Activated CD4-positive, alpha-beta T cell treated with anti-CD3 and anti-CD28 coated beads, Interleukin-2, amount 10 ng/mL, durations not matched to agents 24 days and 14 days (primary cell): ENCODE measurements around the gene BEND5. TPM values are rescaled to one million over a fixed set of nuclear protein-coding genes. Genes with fewer than 3 reads are reported as not detected.

ENCODE experiments used
- DNase-seq: peaks from one replicate; pipeline ENCODE4 v3.0.0; 2022
- H3K27ac Mint-ChIP-seq: one replicate; pipeline ENCODE4 v1.8.0; 2022; ENCODE audit warnings: mild to moderate bottlenecking, mixed read lengths
- H3K27me3 Mint-ChIP-seq: one replicate; pipeline ENCODE4 v1.8.0; 2022; ENCODE audit warnings: mixed read lengths
- H3K36me3 Mint-ChIP-seq: one replicate; pipeline ENCODE4 v1.8.0; 2022; ENCODE audit warnings: low read depth, mild to moderate bottlenecking, mixed read lengths
- H3K4me1 Mint-ChIP-seq: one replicate; pipeline ENCODE4 v1.8.0; 2021; ENCODE audit warnings: mixed read lengths
- H3K4me3 Mint-ChIP-seq: one replicate; pipeline ENCODE4 v1.8.0; 2022; ENCODE audit warnings: mild to moderate bottlenecking, moderate library complexity, mixed read lengths
- H3K9me3 Mint-ChIP-seq: one replicate; pipeline ENCODE4 v1.8.0; 2021; ENCODE audit warnings: mixed read lengths
- intact Hi-C: fragments of 100-400 bp; cut with micrococcal nuclease; formaldehyde crosslinking; loops from one replicate; pipeline ENCODE4 v1.15.1; 2023
- total RNA-seq: library from RNA; stranded (reverse); gene quantifications from 2 replicates; pipeline ENCODE4 v1.2.3, GENCODE V29; 2022

The BEND5 gene
- total RNA-seq, 1 donor from 2014 or later: 11.5 TPM

GRCh38 chr1:48693674-48694320 lies 82.9 kb downstream of the BEND5 start:
- Mint-ChIP-seq H3K4me3 (no peak overlapping the region), H3K27ac (no peak overlapping the region), H3K36me3 (no peaks in the 10 kb centered on the region), H3K4me1 (no peaks in the 10 kb centered on the region), H3K9me3 (no peaks in the 10 kb centered on the region), H3K27me3 (peaks cover 2% of the 10 kb centered on the region)
- intact Hi-C loops: no loop called here
- no peak for DNase-seq

DNA sequence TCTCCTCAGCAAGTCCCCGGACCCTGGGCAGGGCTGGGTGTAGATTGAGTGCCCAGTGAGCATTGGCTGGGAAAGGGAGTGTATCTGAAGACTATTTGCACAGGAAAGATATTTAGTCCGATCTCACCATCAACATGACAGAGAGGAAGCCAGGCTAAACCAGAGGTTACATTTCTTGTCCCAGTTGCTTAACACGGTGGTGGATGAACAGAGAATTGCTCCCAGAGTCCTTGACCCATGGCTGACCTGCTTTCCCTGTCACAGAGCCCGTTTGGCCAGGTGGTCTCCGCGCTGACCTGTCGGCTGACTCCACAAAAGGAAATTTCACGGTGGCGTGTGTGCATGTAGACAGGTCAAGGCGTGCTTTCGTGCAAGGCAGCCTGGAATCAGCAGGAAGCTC lies 83.5 kb downstream of the BEND5 start:
- intact Hi-C loops: no loop called here
- no peak overlapping the region for H3K27ac Mint-ChIP-seq

DNA sequence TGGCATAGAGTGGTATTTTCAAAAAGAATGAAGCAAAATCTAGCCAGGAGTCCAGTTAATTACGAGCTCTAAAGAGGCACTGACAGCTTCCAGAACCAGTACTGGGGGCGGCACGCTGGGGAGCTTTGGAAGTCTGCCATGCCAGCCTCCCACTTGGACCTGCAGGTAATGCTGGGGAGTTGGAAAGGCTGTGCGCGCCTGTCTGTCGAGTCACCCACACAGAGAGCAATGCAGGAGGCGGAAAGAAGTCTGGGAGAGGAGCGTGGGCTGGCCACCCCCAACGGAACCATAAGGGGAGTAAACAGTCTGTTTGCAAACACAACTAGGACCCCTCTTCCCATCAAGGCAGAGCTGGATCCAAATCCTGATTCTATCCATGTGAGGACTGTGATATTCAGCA lies 84.5 kb downstream of the BEND5 start:
- Mint-ChIP-seq H3K27ac (no peak overlapping the region), H3K27me3 (no peaks in the 10 kb centered on the region), H3K4me1 (no peaks in the 10 kb centered on the region), H3K36me3 (no peaks in the 10 kb centered on the region), H3K9me3 (no peaks in the 10 kb centered on the region), H3K4me3 (no peak overlapping the region)
- DNase-seq: no peak
- intact Hi-C loops: no loop called here

More for the DNA sequence above, 83.5 kb downstream of the BEND5 start:
- no peak overlapping the region for H3K4me3 Mint-ChIP-seq
- no peaks in the 10 kb centered on the region for H3K36me3 Mint-ChIP-seq
- peaks cover 2% of the 10 kb centered on the region for H3K27me3 Mint-ChIP-seq
- no peaks in the 10 kb centered on the region for H3K9me3 Mint-ChIP-seq
- no peaks in the 10 kb centered on the region for H3K4me1 Mint-ChIP-seq
- no peak for DNase-seq

- DNase-seq: no peak
- no peaks in the 10 kb centered on the region for H3K9me3 Mint-ChIP-seq
- intact Hi-C loops: no loop called here
- H3K27ac Mint-ChIP-seq: no peak overlapping the region
- H3K4me3 Mint-ChIP-seq: no peak overlapping the region
- no peaks in the 10 kb centered on the region for H3K27me3 Mint-ChIP-seq
- H3K36me3 Mint-ChIP-seq: no peaks in the 10 kb centered on the region
- H3K4me1 Mint-ChIP-seq: no peaks in the 10 kb centered on the region
Measured at GRCh38 chr1:48691429-48692001, 85.2 kb downstream of the BEND5 start.

DNA sequence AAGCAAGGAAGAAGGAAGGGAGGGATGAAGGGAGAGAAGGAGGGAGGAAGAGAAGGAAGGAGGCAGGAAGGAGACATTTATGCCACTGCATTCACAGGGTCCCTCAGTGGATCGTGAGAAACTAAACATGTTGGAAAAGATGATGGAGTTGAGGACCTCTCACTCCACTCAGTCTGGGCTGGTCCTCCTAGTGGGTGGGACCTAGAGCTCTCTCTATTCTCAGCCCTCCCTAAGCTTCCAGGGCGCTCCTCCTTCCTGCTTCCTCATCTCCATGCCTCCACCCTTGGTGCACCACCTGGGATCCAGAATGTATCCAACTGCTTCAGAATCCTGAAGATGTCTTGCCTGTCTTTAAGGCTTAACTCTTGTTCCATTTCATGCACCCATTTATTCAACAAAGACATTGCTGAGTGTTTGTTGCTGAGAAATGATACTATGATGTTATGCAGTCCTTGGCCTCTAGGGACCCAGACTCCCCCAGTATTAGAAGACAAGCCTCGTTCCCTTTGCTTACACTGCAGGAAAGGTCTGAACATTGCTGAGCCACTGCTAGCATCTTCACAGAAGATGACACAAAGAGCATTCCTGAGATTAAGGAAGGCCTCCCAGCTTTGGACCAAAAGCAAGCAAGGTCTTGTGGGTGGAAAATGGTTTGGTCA lies 88.5 kb downstream of the BEND5 start:
- Mint-ChIP-seq H3K4me3 (no peak overlapping the region), H3K9me3 (no peaks in the 10 kb centered on the region), H3K27me3 (no peaks in the 10 kb centered on the region), H3K27ac (no peak overlapping the region), H3K36me3 (no peaks in the 10 kb centered on the region), H3K4me1 (no peaks in the 10 kb centered on the region)
- intact Hi-C loops: no loop called here
- DNase-seq: no peak

DNA sequence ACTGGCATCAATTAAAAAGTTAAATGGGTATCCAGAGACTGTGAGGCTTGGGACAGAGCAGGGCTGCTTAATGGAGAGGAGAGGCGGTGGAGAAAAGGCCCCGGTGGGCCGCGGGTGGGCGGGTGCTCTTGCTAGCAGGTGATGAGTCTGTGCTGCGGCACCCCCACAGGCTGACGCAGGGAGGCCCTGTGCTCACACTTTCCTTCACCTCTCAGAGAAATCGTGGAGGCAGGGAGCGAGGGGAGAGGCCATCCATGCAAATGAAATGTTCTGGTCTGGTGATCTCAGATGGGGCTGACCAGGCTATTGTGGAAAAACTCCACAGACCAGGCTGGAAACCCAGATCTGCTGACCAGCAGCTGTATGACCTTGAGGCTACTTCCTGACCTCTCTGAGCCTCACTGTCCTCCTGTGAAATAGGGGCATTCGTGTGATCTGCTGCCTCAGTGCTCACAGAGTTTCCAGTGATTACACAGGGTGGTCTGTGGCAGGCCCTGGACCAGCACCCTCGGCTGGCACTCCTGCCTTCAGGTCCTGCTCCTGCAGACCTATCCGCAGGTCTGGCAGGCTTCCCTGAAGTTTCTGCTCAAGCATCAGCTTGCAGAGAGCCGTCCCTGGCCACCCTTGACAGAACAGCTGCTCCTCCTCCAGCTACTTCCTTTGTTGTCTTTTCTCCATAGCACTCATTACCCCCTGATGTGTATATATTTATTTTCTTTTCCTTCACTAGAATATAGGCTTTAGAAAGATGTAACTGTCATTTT lies 89.2 kb downstream of the BEND5 start:
- no peak for DNase-seq
- intact Hi-C loops: no loop called here
- Mint-ChIP-seq H3K9me3 (no peaks in the 10 kb centered on the region), H3K27me3 (no peaks in the 10 kb centered on the region), H3K4me3 (no peak overlapping the region), H3K36me3 (no peaks in the 10 kb centered on the region), H3K27ac (no peak overlapping the region), H3K4me1 (no peaks in the 10 kb centered on the region)

DNA sequence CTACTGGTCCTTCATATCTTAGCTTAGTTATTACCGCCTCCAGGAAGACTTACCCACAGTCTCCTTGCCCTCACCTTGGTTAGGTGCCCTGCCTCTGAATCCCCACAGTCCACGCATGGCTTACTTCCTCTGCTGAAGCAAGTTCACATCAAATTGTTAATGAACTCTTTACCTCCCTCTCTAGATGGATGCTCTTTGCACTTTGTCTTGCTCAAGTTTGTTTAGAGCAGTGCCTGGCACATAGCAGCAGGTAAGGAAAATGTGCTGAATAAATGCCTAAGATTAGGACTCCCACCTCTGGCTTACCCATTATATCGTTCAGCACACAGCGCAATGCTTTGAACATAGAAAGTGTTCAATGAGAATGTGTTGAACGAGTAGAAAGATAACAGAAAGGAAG lies 90.5 kb downstream of the BEND5 start:
- Mint-ChIP-seq H3K4me1 (no peaks in the 10 kb centered on the region), H3K4me3 (no peak overlapping the region), H3K27me3 (no peaks in the 10 kb centered on the region), H3K27ac (no peak overlapping the region), H3K9me3 (no peaks in the 10 kb centered on the region), H3K36me3 (no peaks in the 10 kb centered on the region)
- intact Hi-C loops: no loop called here
- DNase-seq: no peak

DNA sequence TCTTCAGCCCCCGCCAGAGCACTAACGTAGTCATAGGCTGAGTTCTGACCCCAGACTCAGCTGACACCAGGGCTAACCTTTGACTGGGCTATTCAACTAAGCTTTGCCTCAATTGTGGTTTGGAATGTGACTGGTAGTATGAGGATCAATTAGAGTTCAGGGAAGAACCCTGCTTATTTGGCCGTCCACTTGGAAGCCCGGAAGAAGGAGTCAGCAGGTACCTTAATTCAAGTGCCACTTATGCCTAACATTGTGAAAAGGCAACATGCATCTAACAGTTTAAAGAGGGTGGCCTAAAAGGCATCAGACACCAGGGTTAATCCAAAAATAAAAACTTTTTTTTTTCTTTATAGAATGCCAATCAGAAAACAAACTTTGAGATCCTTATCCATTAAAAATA lies 92.3 kb downstream of the BEND5 start:
- Mint-ChIP-seq H3K27ac (no peak overlapping the region), H3K9me3 (no peaks in the 10 kb centered on the region), H3K27me3 (no peaks in the 10 kb centered on the region), H3K4me3 (no peak overlapping the region), H3K4me1 (no peaks in the 10 kb centered on the region), H3K36me3 (no peaks in the 10 kb centered on the region)
- no peak for DNase-seq
- intact Hi-C loops: no loop called here

GRCh38 chr1:48683839-48684238 lies 92.9 kb downstream of the BEND5 start:
- no peaks in the 10 kb centered on the region for H3K9me3 Mint-ChIP-seq
- H3K4me3 Mint-ChIP-seq: no peak overlapping the region
- H3K27ac Mint-ChIP-seq: no peak overlapping the region
- no peak for DNase-seq
- no peaks in the 10 kb centered on the region for H3K27me3 Mint-ChIP-seq
- H3K36me3 Mint-ChIP-seq: no peaks in the 10 kb centered on the region
- H3K4me1 Mint-ChIP-seq: no peaks in the 10 kb centered on the region
- intact Hi-C loops: no loop called here

DNA sequence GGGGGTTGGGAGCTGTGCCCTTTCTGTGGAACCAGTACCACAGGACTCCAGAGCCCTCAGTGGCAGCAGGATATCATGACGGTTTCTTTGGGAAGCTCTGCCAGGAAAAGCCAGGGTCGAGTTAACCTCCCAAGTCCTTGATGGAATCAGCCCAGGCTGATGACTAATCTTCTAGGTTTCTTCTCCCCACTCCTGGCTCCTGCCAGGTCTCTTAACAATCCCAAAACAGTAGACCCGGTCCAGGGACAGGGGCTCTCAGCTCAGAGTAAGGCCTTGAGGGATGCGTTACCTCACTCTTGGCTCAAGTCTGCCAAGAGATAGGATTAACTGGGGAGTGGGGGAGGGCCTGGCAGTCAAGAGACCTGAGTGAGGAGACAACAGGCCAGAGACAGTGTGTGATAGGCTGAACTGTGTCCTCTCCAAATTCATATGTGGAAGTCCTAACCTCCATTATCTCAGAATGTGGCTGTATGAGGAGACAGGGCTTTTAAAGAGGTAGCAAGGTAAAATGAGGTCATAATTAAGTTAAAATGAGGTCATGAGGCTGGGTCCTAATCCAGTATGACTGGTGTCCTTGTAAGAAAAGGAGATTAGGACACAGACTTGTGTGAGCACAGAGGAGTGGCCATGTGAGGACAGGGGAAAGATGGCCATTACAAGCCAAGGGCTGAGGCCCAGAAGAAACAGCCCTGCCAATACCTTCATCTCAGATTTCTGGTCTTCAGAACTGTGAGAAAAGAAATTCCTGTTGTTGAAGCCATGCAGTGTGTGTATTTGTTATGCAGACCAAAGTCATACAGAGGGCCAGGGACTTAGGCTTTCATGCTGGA lies 95.0 kb downstream of the BEND5 start:
- no peaks in the 10 kb centered on the region for H3K36me3 Mint-ChIP-seq
- H3K4me3 Mint-ChIP-seq: no peak overlapping the region
- intact Hi-C loops: no loop called here
- no peak for DNase-seq
- peaks cover 1% of the 10 kb centered on the region for H3K27me3 Mint-ChIP-seq
- no peaks in the 10 kb centered on the region for H3K9me3 Mint-ChIP-seq
- peaks cover 2% of the 10 kb centered on the region for H3K4me1 Mint-ChIP-seq
- H3K27ac Mint-ChIP-seq: no peak overlapping the region

DNA sequence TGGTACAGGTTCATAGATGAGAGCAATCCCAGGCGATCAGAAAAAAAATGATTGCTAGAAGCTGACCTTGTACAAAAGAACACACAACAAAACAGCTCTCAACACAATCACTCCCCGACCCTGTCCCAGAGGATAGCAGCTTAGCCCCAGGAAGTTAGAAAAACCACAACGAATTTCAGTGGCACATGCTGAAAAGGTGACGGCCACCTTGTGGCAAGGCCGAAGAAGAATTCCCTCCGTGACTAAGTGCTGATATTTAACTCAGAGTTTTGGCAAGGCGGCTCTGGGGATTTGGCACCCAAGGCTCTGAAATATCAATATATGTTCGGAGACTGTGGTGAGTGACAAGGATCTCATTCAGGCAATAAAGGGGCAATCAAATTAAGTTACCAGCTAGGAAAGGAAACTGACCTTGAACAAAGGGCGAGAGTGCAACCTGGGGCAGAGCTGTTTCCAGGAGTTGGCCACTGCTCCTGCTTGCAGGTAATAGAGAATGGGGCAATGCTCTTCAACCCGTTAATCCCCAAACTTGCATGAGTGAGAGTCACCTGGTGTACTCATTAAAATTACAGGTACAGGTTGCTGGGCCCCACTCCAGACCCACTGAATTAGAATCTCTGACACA lies 96.2 kb downstream of the BEND5 start:
- Mint-ChIP-seq H3K9me3 (no peaks in the 10 kb centered on the region), H3K4me1 (peaks cover 2% of the 10 kb centered on the region), H3K36me3 (no peaks in the 10 kb centered on the region), H3K27me3 (peaks cover 1% of the 10 kb centered on the region), H3K27ac (no peak overlapping the region), H3K4me3 (no peak overlapping the region)
- intact Hi-C loops: no loop called here
- no peak for DNase-seq

DNA sequence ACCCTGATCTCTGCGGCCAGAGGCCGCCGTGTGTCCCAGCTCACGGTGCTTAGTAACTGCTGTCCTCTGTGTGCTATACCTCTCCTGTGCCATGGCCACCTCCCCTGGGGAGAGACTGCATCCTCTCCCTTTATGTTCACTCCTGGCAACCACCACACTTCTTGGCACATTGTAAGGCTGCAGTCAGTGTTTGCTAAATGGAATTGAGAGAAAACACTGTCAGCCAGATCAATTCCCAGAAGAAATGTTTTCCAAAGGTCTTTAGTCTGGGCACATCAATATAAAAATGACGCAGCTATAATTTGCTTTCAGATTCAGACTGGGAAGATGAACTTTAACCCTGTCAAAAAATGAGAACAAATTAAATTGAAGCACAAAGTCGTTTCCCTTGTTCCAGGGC lies 96.8 kb downstream of the BEND5 start:
- intact Hi-C loops: no loop called here
- Mint-ChIP-seq H3K4me1 (peaks cover 2% of the 10 kb centered on the region), H3K27ac (no peak overlapping the region), H3K4me3 (no peak overlapping the region), H3K27me3 (peaks cover 1% of the 10 kb centered on the region), H3K9me3 (no peaks in the 10 kb centered on the region), H3K36me3 (no peaks in the 10 kb centered on the region)
- DNase-seq: no peak

- no peak for DNase-seq
- Mint-ChIP-seq H3K4me1 (peaks cover 2% of the 10 kb centered on the region), H3K27me3 (peaks cover 4% of the 10 kb centered on the region), H3K9me3 (no peaks in the 10 kb centered on the region), H3K36me3 (no peaks in the 10 kb centered on the region), H3K4me3 (no peak overlapping the region), H3K27ac (no peak overlapping the region)
- intact Hi-C loops: no loop called here
Measured at GRCh38 chr1:48678710-48679505, 97.8 kb downstream of the BEND5 start.
